A549 (cell line): ENCODE results near the gene DCBLD2. TPM values are rescaled to one million over a fixed set of nuclear protein-coding genes. Genes with fewer than 3 reads are reported as not detected.

Experiments used
- ATAC-seq, 2 experiments: fragments of 200-7000 bp in 1 of 2; fragments of >200 bp in 1 of 2; cut with Nextera tagmentation in 1 of 2; cut with Tn5 transposase in 1 of 2; 3 replicates each; pipeline versions ENCODE4 v1.8.0 to v1.9.1; 2018 to 2020; ENCODE audit warnings: mild to moderate bottlenecking in 1 of 2, moderate library complexity in 1 of 2
- CTCF ChIA-PET: fragments of 300-600 bp; sonication (Branson Sonifier 250); formaldehyde crosslinking; extraction: SDS; loops from one replicate; lab custom pipeline; 2021; ENCODE audit warnings: antibody characterized with exemption, inconsistent platforms; lab: Yijun Ruan, JAX
- POLR2A ChIA-PET: fragments of 350-600 bp; formaldehyde crosslinking; extraction: SDS; loops from one replicate; lab custom pipeline; 2021; ENCODE audit warnings: antibody characterized with exemption, inconsistent platforms; lab: Yijun Ruan, JAX
- DNase-seq, 2 experiments: peaks; one replicate each; pipeline versions ENCODE4 v3.0.0 to v3.0.0-alpha.2; 2011 to 2016; ENCODE audit warnings: low read depth in 1 of 2, low spot score in 1 of 2
- FAIRE-seq: peaks from 2 replicates; lab custom pipeline; 2011; peaks lifted over from hg19 to GRCh38; lab: Jason Lieb, UNC
- H3K27ac ChIP-seq, 2 experiments: fragments of >200 bp; sonication (Bioruptor Twin); formaldehyde crosslinking; 3 replicates each; pipeline ENCODE4 v1.5.1; 2016 to 2017
- H3K4me1 ChIP-seq: fragments of >200 bp; sonication (Bioruptor Twin); formaldehyde crosslinking; 3 replicates; pipeline ENCODE4 v1.6.1; 2016
- H3K4me2 ChIP-seq: fragments of >200 bp; sonication (Bioruptor Twin); formaldehyde crosslinking; 3 replicates; pipeline ENCODE4 v1.6.1; 2016
- H3K4me3 ChIP-seq: fragments of >200 bp; sonication (Bioruptor Twin); formaldehyde crosslinking; 3 replicates; pipeline ENCODE4 v1.5.1; 2016
- H3K9me3 ChIP-seq: fragments of >200 bp; sonication (Bioruptor Twin); formaldehyde crosslinking; 3 replicates; pipeline ENCODE4 v1.6.1; 2016
- ATOH8 ChIP-seq: fragments of 250-450 bp; sonication (Bioruptor Pico); IDR thresholded peaks from 2 replicates; pipeline ENCODE4 v1.5.0; 2020; ENCODE audit warnings: low read depth, mild to moderate bottlenecking, moderate library complexity
- BCL3 ChIP-seq: fragments of >200 bp; sonication (Bioruptor Twin); formaldehyde crosslinking; IDR thresholded peaks from 3 replicates; pipeline ENCODE4 v1.6.1; 2016
- CTCF ChIP-seq: fragments of >200 bp; sonication (Bioruptor Twin); formaldehyde crosslinking; IDR thresholded peaks from 3 replicates; pipeline ENCODE4 v1.5.1; 2016
- E2F6 ChIP-seq: IDR thresholded peaks from 2 replicates; pipeline ENCODE4 v1.6.1; 2012; ENCODE audit warnings: low read depth, borderline replicate concordance
- EP300 ChIP-seq, 2 experiments: fragments of >200 bp; sonication (Bioruptor Twin); formaldehyde crosslinking; IDR thresholded peaks; 2 replicates in 1 of 2; 3 replicates in 1 of 2; pipeline ENCODE4 v1.6.1; 2016 to 2017
- FOSL2 ChIP-seq, 2 experiments: fragments of 450-650 bp in 1 of 2; fragments of >200 bp in 1 of 2; sonication (Bioruptor Twin) in 1 of 2; formaldehyde crosslinking; IDR thresholded peaks; 2 replicates each; pipeline versions ENCODE4 v1.5.0 to v1.6.1; 2016 to 2020; ENCODE audit warnings: mild to moderate bottlenecking in 1 of 2, moderate library complexity in 1 of 2
- GATA3 ChIP-seq: IDR thresholded peaks from 2 replicates; pipeline ENCODE4 v1.6.1; 2012; ENCODE audit warnings: borderline replicate concordance
- HES2 ChIP-seq: fragments of >200 bp; sonication (Bioruptor Twin); formaldehyde crosslinking; IDR thresholded peaks from 2 replicates; pipeline ENCODE4 v1.6.1; 2016
- HEYL ChIP-seq: fragments of 250-450 bp; sonication (Bioruptor Pico); IDR thresholded peaks from 2 replicates; pipeline ENCODE4 v1.8.0; 2021; ENCODE audit warnings: mild to moderate bottlenecking, moderate library complexity
- JUN ChIP-seq, 2 experiments: fragments of >200 bp; sonication (Bioruptor Twin); formaldehyde crosslinking; IDR thresholded peaks; 2 replicates in 1 of 2; 3 replicates in 1 of 2; pipeline ENCODE4 v1.6.1; 2016 to 2017
- JUNB ChIP-seq: fragments of >200 bp; sonication (Bioruptor Twin); formaldehyde crosslinking; IDR thresholded peaks from 2 replicates; pipeline ENCODE4 v1.6.1; 2016
- MAFK ChIP-seq: fragments of 450-650 bp; IDR thresholded peaks from 2 replicates; pipeline ENCODE4 v1.6.1; 2014; ENCODE audit not compliant: partially characterized antibody
- NPAS2 ChIP-seq: fragments of 250-450 bp; sonication (Bioruptor Pico); IDR thresholded peaks from 2 replicates; pipeline ENCODE4 v1.8.0; 2022; ENCODE audit warnings: mild to moderate bottlenecking, moderate library complexity, borderline replicate concordance
- POLR2AphosphoS2 ChIP-seq: conservative IDR thresholded peaks from 2 replicates; pipeline ENCODE4 v1.6.1; 2012; ENCODE audit warnings: low read length, improper control_type of control experiment, inconsistent platforms
- RARB ChIP-seq: fragments of 250-450 bp; sonication (Bioruptor Pico); IDR thresholded peaks from 2 replicates; pipeline ENCODE4 v1.8.0; 2021; ENCODE audit warnings: mild to moderate bottlenecking, moderate library complexity
- RFX5 ChIP-seq: fragments of 450-650 bp; IDR thresholded peaks from 2 replicates; pipeline ENCODE4 v1.7.1; 2014; ENCODE audit warnings: antibody characterized with exemption, mild to moderate bottlenecking, moderate library complexity
- SMC3 ChIP-seq: fragments of >200 bp; sonication (Bioruptor Twin); formaldehyde crosslinking; IDR thresholded peaks from 3 replicates; pipeline ENCODE4 v1.6.1; 2018; ENCODE audit warnings: inconsistent platforms
- ZSCAN20 ChIP-seq: fragments of 250-450 bp; sonication (Bioruptor Pico); IDR thresholded peaks from 2 replicates; pipeline ENCODE4 v1.8.0; 2022; ENCODE audit warnings: mild to moderate bottlenecking, moderate library complexity
- WGBS: methylation state at CpG from one replicate; pipeline ENCODE4 v1.1.6; 2017; ENCODE audit errors: missing lambda C conversion rate; 5-methylcytosine and 5-hydroxymethylcytosine counted together
- polyA plus RNA-seq, 4 experiments: library from polyadenylated mRNA; depleted of rRNA in 3 of 4; stranded (reverse); fragments of >200 nt; fragmentation: RNase III in 1 of 4; extraction: RNeasy Plus Mini Kit Qiagen cat#74134 plus additional on column Dnase treatment in 1 of 4; gene quantifications; 2 replicates in 3 of 4; 3 replicates in 1 of 4; pipeline ENCODE4 v1.2.3, GENCODE V29; 2011 to 2017

Gene DCBLD2
- polyA plus RNA-seq, 2 of the 4 experiments (the other 2 are of a cell fraction): 266 to 623 TPM

GRCh38 chr3:98912448-98912847 is 11.0 kb upstream of the DCBLD2 start:
- Histone ChIP-seq H3K4me2 (no peak overlapping the region), H3K4me3 (no peak overlapping the region), H3K27ac (peak overlapping the region; percentile 48 to 99; a peak in 4 of 6 replicates), H3K4me1 (peaks cover 53% of the 10 kb centered on the region), H3K9me3 (peaks cover 29% of the 10 kb centered on the region; the same call in 2 of the 3 replicates)
- ChIA-PET CTCF (no interaction called here), POLR2A (interaction anchor here (1.2 to 6.4 kb wide), 2 partner anchors 10 to 70 kb away, joined by 3 to 57 read pairs; partner anchors contain the start of gene DCBLD2)
- 72% methylated on average over 1 of the region's 1 CpG for WGBS
- DNase-seq (no peak), ATAC-seq (no peak), FAIRE-seq (no peak)
- TF ChIP-seq MAFK (peak; percentile 52), CTCF (no peak), ATOH8 (no peak), JUN (IDR thresholded peaks at IDR 0.05) (no peak), HES2 (no peak), POLR2AphosphoS2 (no peak)

- no peak for DNase-seq
- peak overlapping the region; percentile 67 for H3K4me2 ChIP-seq
These were observed 4.7 kb upstream of the DCBLD2 start for GRCh38 chr3:98906230-98906629.

More at GRCh38 chr3:98906230-98906629, 4.7 kb upstream of the DCBLD2 start:
- Histone ChIP-seq H3K9me3 (peaks cover 27% of the 10 kb centered on the region; the same call in 2 of the 3 replicates), H3K4me1 (peaks cover 45% of the 10 kb centered on the region), H3K27ac (peak overlapping the region; percentile 92 to 93), H3K4me3 (no peak overlapping the region)
- TF ChIP-seq POLR2AphosphoS2 (no peak), ZSCAN20 (CRISPR knock-in tag) (no peak), SMC3 (0 out of 3 replicates have a peak, but pooled peaks have one; percentile 25), JUNB (peak; percentile 82), JUN (IDR thresholded peaks at IDR 0.05) (peak; percentile 34 to 76; a peak in 3 of 5 replicates), E2F6 (no peak), NPAS2 (CRISPR knock-in tag) (no peak), HEYL (CRISPR knock-in tag) (no peak), FOSL2 (IDR thresholded peaks at IDR 0.05) (peak; percentile 84), FOSL2 (CRISPR knock-in tag; IDR thresholded peaks at IDR 0.05) (peak; percentile 68), GATA3 (peak; percentile 89), RARB (CRISPR knock-in tag) (no peak), RFX5 (no peak), MAFK (peak; percentile 5), BCL3 (0 out of 3 replicates have a peak, but pooled peaks have one; percentile 40), EP300 (IDR thresholded peaks at IDR 0.05) (peak; percentile 39 to 84; a peak in 4 of 5 replicates)
- WGBS: 15% methylated on average over 1 of the region's 1 CpG
- ChIA-PET POLR2A (interaction anchor here (1.0 to 1.4 kb wide), 5 partner anchors 12 to 66 kb away, joined by 3 to 8 read pairs (median 5); no protein-coding TSS in a partner anchor), CTCF (interaction anchor here (0.7 to 1.7 kb wide), 4 partner anchors 8 to 1113 kb away, joined by 3 to 4 read pairs (median 3); no protein-coding TSS in a partner anchor)
- ATAC-seq (no peak), FAIRE-seq (peak; percentile 93)
